Uterus (tissue), 4 donors: ENCODE results near the gene GRK6. TPM values are rescaled to one million over a fixed set of nuclear protein-coding genes. Genes with fewer than 3 reads are reported as not detected.

ENCODE experiments used
- DNase-seq, 2 donors: peaks; one replicate each; pipeline ENCODE4 v3.0.0-alpha.2; 2019 to 2020
- H3K27ac ChIP-seq, 2 donors: fragments of 200-600 bp; sonication (generic); 1 replicate in 1 of 2; 2 replicates in 1 of 2; pipeline ENCODE4 v1.5.1; 2016 to 2018
- H3K27me3 ChIP-seq, 2 donors: fragments of 200-600 bp; sonication (generic); one replicate each; pipeline ENCODE4 v1.5.1; 2018 to 2019; ENCODE audit warnings: control low read depth in 1 of 2
- H3K36me3 ChIP-seq, 2 donors: fragments of 200-600 bp; sonication (generic); one replicate each; pipeline ENCODE4 v1.5.1; 2019; ENCODE audit warnings: control low read depth in 1 of 2
- H3K4me1 ChIP-seq, 2 donors: fragments of 200-600 bp; sonication (generic); one replicate each; pipeline ENCODE4 v1.5.1; 2018 to 2019; ENCODE audit warnings: control low read depth in 1 of 2
- H3K4me3 ChIP-seq, 2 donors: fragments of 200-600 bp; sonication (generic); 1 replicate in 1 of 2; 2 replicates in 1 of 2; pipeline ENCODE4 v1.5.1; 2018 to 2019; ENCODE audit warnings: mild to moderate bottlenecking in 1 of 2
- H3K9me3 ChIP-seq, 2 donors: fragments of 200-600 bp; sonication (generic); one replicate each; pipeline ENCODE4 v1.5.1; 2019; ENCODE audit warnings: control low read depth in 1 of 2
- POLR2A ChIP-seq, 2 donors: fragments of 450-650 bp; IDR thresholded peaks; one replicate each; pipeline ENCODE4 v1.6.1; 2016; ENCODE audit warnings: antibody characterized with exemption in 2 of 2, mild to moderate bottlenecking in 1 of 2, moderate library complexity in 1 of 2
- intact Hi-C: fragments of 100-400 bp; cut with DNase I; formaldehyde crosslinking; loops from one replicate; pipeline ENCODE4 v1.15.1; 2023; ENCODE audit warnings: low total_unique reads
- total RNA-seq, 4 donors: library from RNA; depleted of rRNA in 3 of 4; stranded (reverse); fragments of >200 nt in 3 of 4; gene quantifications; one replicate each; pipeline versions ENCODE4 v1.1.0 to v1.2.4, GENCODE V29; 2014 to 2023
- TF ChIP-seq, protein P1 (sequence below), 4 experiments: fragments of 200-600 bp in 2 of 4; fragments of 450-650 bp in 2 of 4; sonication (generic) in 2 of 4; IDR thresholded peaks; one replicate each; pipeline ENCODE4 v1.5.1; 2016 to 2019; ENCODE audit warnings: antibody characterized with exemption in 4 of 4, mild to moderate bottlenecking in 2 of 4, moderate library complexity in 1 of 4
- donor health status: DM: yes; HTN: yes; CAD: no.

GRK6 gene
- total RNA-seq, 4 donors from 2014 or later, result 16.4 to 29.8 (median 20.9) TPM

DNA sequence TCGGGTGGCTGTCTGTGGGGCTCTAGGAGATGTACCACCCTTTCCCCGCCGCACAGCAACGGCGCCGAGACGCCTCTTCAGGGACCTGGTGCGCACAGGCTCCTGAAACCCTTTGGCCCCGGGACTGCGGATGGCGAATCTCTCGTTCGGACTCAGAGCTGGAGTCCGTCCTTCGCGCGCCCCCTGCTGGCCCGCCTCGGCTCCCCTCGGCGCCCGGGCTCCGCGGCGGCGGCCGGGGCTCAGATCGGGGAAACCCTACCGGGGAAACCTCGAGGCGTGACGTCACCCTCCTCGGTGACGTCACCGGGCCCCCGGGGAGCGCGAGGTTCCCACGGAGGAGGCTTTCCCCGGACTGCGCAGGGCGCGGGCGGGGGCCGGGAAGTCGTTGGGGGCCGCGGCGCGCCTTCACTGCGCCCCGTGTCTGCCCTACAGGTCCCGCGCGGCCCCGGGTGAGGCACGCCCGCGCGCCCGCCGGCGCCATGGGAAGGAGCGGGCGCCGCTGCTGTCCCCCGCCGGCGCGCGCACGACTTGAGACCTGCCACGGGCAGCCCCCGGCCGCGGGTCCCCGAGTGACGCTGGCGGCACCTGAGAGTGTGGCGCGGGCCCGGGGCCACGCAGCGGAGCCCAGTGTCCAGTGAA, 28.0 kb downstream of the GRK6 start:
- peak in 1 of 2 donors; percentile 33 for TF ChIP-seq POLR2A (IDR thresholded peaks at IDR 0.05)
- TF ChIP-seq, protein P1, sequence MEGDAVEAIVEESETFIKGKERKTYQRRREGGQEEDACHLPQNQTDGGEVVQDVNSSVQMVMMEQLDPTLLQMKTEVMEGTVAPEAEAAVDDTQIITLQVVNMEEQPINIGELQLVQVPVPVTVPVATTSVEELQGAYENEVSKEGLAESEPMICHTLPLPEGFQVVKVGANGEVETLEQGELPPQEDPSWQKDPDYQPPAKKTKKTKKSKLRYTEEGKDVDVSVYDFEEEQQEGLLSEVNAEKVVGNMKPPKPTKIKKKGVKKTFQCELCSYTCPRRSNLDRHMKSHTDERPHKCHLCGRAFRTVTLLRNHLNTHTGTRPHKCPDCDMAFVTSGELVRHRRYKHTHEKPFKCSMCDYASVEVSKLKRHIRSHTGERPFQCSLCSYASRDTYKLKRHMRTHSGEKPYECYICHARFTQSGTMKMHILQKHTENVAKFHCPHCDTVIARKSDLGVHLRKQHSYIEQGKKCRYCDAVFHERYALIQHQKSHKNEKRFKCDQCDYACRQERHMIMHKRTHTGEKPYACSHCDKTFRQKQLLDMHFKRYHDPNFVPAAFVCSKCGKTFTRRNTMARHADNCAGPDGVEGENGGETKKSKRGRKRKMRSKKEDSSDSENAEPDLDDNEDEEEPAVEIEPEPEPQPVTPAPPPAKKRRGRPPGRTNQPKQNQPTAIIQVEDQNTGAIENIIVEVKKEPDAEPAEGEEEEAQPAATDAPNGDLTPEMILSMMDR (IDR thresholded peaks at IDR 0.05), result peak; percentile 87 to 98 (median 94)
- no peaks in the 10 kb centered on the region for H3K27me3 ChIP-seq

DNA sequence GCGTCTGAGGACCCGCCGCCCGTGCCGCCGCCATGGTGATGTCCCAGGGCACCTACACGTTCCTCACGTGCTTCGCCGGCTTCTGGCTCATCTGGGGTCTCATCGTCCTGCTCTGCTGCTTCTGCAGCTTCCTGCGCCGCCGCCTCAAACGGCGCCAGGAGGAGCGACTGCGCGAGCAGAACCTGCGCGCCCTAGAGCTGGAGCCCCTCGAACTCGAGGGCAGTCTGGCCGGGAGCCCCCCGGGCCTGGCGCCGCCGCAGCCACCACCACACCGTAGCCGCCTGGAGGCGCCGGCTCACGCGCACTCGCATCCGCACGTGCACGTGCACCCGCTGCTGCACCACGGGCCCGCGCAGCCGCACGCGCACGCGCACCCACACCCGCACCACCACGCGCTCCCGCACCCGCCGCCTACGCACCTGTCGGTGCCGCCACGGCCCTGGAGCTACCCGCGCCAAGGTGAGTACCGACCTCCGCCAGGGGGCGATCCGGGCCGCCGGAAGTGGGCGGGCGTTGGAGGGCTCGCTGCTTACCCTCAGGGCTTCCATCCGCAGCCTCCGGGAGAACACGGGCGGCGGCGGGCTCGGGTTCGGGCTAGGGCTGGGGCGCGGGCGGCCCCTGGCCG, 28.7 kb downstream of the GRK6 start:
- H3K4me3 ChIP-seq, result peak overlapping the region; percentile 45 to 48
- H3K27me3 ChIP-seq, result no peaks in the 10 kb centered on the region
- TF ChIP-seq POLR2A (IDR thresholded peaks at IDR 0.05), result peak in 1 of 2 donors; percentile 28
- TF ChIP-seq, protein P1 (IDR thresholded peaks at IDR 0.05), result peak; percentile 50 to 87 (median 80)
- DNase-seq, result peak; percentile 76 to 80
- intact Hi-C loops, result no loop called here
- no peaks in the 10 kb centered on the region for H3K9me3 ChIP-seq
- H3K36me3 ChIP-seq, result no peaks in the 10 kb centered on the region
- H3K4me1 ChIP-seq, result peaks cover 0 to 23% of the 10 kb centered on the region in 2 donors
- H3K27ac ChIP-seq, result peak overlapping the region; percentile 63 to 68

More for the DNA sequence above, 28.0 kb downstream of the GRK6 start:
- intact Hi-C loops, result loop anchor here (5.0 kb wide), 1 partner anchor 52 kb away; the partner anchor contains the start of gene PFN3
- DNase-seq, result peak; percentile 88 to 93
- H3K36me3 ChIP-seq, result no peaks in the 10 kb centered on the region
- H3K4me3 ChIP-seq, result peak overlapping the region; percentile 45 to 48
- peak overlapping the region; percentile 63 to 68 for H3K27ac ChIP-seq
- H3K4me1 ChIP-seq, result peaks cover 0 to 23% of the 10 kb centered on the region in 2 donors
- no peaks in the 10 kb centered on the region for H3K9me3 ChIP-seq

DNA sequence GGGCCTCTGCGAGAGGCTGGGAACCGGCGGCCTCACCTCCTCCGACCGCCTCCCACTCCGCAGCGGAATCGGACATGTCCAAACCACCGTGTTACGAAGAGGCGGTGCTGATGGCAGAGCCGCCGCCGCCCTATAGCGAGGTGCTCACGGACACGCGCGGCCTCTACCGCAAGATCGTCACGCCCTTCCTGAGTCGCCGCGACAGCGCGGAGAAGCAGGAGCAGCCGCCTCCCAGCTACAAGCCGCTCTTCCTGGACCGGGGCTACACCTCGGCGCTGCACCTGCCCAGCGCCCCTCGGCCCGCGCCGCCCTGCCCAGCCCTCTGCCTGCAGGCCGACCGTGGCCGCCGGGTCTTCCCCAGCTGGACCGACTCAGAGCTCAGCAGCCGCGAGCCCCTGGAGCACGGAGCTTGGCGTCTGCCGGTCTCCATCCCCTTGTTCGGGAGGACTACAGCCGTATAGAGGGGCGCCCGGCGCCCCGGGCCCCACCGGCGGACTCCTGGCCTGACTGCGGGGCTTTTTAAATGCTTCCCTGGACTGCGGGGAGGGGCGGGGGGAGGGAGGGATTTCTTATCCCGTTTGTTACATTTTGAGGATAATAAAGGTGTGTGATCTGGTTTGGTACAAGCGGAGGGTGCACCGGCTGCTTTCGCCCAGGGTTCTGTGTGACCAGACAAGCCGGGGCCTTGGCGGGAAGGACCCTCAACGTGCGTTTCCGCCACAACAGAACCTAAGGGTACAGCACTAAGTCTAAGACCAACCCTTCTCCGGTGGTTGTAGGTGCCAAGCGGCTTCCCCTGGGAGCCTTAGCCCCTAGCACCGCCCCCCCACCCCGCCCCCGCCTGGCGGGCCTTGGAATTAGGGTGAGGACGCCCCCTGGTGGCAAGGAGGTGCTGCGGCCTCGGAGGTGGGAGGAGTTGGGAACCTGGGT, 29.4 kb downstream of the GRK6 start:
- Histone ChIP-seq H3K9me3 (no peaks in the 10 kb centered on the region), H3K27me3 (no peaks in the 10 kb centered on the region), H3K36me3 (no peaks in the 10 kb centered on the region), H3K4me1 (peaks cover 0 to 23% of the 10 kb centered on the region in 2 donors), H3K4me3 (peak overlapping the region; percentile 45 to 48), H3K27ac (peak overlapping the region; percentile 63 to 68)
- TF ChIP-seq POLR2A (IDR thresholded peaks at IDR 0.05), result no peak
- TF ChIP-seq, protein P1 (IDR thresholded peaks at IDR 0.05), result peak; percentile 72 to 99 (median 92)
- intact Hi-C loops, result no loop called here
- peak; percentile 94 to 97 for DNase-seq

DNA sequence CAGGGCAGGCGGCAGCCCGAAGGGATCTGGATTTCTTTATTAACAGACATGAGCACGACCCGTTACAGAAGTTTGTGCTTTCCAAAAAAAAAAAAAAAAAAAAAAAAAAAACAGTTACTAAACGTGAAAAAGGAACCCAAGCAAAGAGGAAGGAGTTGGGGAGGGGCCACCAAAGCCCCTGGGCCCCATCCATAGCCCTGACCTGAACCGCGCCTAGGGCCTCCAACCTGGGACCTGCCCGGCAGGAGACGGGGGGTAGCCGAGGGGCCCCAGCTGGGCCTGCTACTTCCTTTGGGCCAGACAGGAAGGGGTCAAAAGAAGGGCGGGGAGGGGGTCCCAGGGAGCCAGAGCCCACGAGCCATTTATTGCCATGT, 30.1 kb downstream of the GRK6 start:
- Histone ChIP-seq H3K36me3 (no peaks in the 10 kb centered on the region), H3K4me1 (peaks cover 0 to 23% of the 10 kb centered on the region in 2 donors), H3K4me3 (no peak overlapping the region), H3K9me3 (no peaks in the 10 kb centered on the region), H3K27ac (peak overlapping the region; percentile 62 to 63), H3K27me3 (no peaks in the 10 kb centered on the region)
- DNase-seq, result peak in 1 of 2 donors; percentile 48
- TF ChIP-seq POLR2A (IDR thresholded peaks at IDR 0.05), result no peak
- TF ChIP-seq, protein P1 (IDR thresholded peaks at IDR 0.05), result no peak
- intact Hi-C loops, result no loop called here
